ENCODE results near the gene TMEM139. TPM values are rescaled to one million over a fixed set of nuclear protein-coding genes. Genes with fewer than 3 reads are reported as not detected.

The TMEM139 gene
- total and polyA plus RNA-seq, 4 donors: 8.4 to 31.8 (median 19.5) TPM

DNA sequence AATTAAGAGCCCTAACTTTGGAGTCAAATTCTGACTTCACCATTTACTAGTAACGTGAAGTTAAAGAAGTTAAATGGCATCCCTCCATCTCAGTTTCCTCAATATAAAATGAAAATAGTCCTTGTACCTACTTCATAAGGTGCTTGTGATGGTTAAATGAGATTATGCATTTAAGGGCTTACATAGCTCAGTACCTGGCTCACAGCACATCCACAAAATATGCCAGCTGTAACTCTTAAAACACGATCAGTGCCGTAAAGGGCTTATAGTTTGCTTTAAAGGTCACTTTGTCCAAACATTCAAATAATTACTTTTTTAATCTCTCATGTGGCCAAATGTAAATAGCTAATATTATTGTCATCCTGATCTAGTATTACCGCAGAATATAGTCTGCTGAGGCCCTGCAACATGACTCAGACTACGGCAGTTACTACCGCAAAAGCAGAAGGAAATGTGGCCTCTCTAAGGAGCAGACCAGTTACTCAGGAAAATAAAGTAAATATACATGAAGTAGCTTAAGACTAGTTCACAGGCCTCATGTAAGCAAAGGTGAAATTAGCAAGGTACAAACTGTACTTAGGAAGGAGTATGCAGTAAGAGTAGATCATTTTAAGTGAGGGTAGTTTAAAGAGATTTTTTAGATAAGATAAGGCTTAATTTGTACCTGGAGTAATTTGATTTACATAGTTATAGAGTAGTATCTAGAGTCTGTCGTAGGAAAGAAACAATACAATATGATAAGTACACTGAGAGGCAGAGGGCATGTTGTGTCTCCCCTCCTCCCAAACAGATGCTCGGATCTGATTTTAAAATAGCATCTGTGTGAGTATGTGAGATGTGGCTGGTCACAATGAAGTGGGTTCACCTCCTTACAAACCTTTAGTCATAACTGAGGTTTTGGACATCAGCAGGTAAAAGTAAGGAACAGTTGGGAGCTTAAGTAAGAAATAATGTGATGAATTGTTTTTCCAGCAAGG is 16.5 kb downstream of the TMEM139 start:
- ATAC-seq (ENCODE audit: insufficient read depth, low FRiP score): peak; percentile 81
- WGBS, 2 donors: 26 to 48% methylated on average over 8 of the region's 8 CpGs
- H3K4me3 ChIP-seq: no peak overlapping the region
- peak in 2 of 3 donors; percentile 33 to 52 for DNase-seq
- peaks cover 39 to 72% (median 55%) of the 10 kb centered on the region in 4 donors for H3K36me3 ChIP-seq (ENCODE audit: control insufficient read depth in 4 of 4, insufficient read depth in 4 of 4, low read length in 4 of 4)
- peak overlapping the region in 1 of 2 donors; percentile 71 for H3K27ac ChIP-seq (ENCODE audit: low read depth in 1 of 2, low read length in 1 of 2)
- no peaks in the 10 kb centered on the region for H3K27me3 ChIP-seq (ENCODE audit: control insufficient read depth in 3 of 3, insufficient read depth in 3 of 3, low read length in 2 of 3)
- H3K9me3 ChIP-seq (ENCODE audit: control insufficient read depth in 4 of 4, insufficient read depth in 3 of 4, low read length in 3 of 4): no peaks in the 10 kb centered on the region
- no peak overlapping the region for H3K9ac ChIP-seq (ENCODE audit: insufficient read depth in 1 of 2, low read length in 2 of 2)
- TF ChIP-seq CTCF (IDR thresholded peaks at IDR 0.05; ENCODE audit: control extremely low read depth, extremely low read depth): no peak
- H3K4me1 ChIP-seq (ENCODE audit: control insufficient read depth in 5 of 5, insufficient read depth in 5 of 5, low read length in 5 of 5): peaks cover 0 to 4% (median 3%) of the 10 kb centered on the region in 5 donors

GRCh38 chr7:143303733-143304132 is 19.0 kb downstream of the TMEM139 start:
- no peak for TF ChIP-seq CTCF (IDR thresholded peaks at IDR 0.05; ENCODE audit: control extremely low read depth, extremely low read depth)
- DNase-seq (no peak), ATAC-seq (ENCODE audit: insufficient read depth, low FRiP score) (no peak)
- H3K4me3 ChIP-seq: no peak overlapping the region
- H3K9ac ChIP-seq (ENCODE audit: insufficient read depth in 1 of 2, low read length in 2 of 2): no peak overlapping the region
- H3K27me3 ChIP-seq (ENCODE audit: control insufficient read depth in 3 of 3, insufficient read depth in 3 of 3, low read length in 2 of 3): no peaks in the 10 kb centered on the region
- H3K36me3 ChIP-seq (ENCODE audit: control insufficient read depth in 4 of 4, insufficient read depth in 4 of 4, low read length in 4 of 4): peaks cover 39 to 78% (median 52%) of the 10 kb centered on the region in 4 donors
- no peak overlapping the region for H3K27ac ChIP-seq (ENCODE audit: low read depth in 1 of 2, low read length in 1 of 2)
- H3K4me1 ChIP-seq (ENCODE audit: control insufficient read depth in 5 of 5, insufficient read depth in 5 of 5, low read length in 5 of 5): peaks cover 0 to 4% (median 0%) of the 10 kb centered on the region in 5 donors
- 95 to 98% methylated on average over 10 of the region's 10 CpGs for WGBS, 2 donors
- no peaks in the 10 kb centered on the region for H3K9me3 ChIP-seq (ENCODE audit: control insufficient read depth in 4 of 4, insufficient read depth in 3 of 4, low read length in 3 of 4)

- Histone ChIP-seq H3K9ac (ENCODE audit: insufficient read depth in 1 of 2, low read length in 2 of 2) (no peak overlapping the region), H3K27ac (ENCODE audit: low read depth in 1 of 2, low read length in 1 of 2) (no peak overlapping the region), H3K9me3 (ENCODE audit: control insufficient read depth in 4 of 4, insufficient read depth in 3 of 4, low read length in 3 of 4) (no peaks in the 10 kb centered on the region), H3K36me3 (ENCODE audit: control insufficient read depth in 4 of 4, insufficient read depth in 4 of 4, low read length in 4 of 4) (peaks cover 36 to 66% (median 47%) of the 10 kb centered on the region in 4 donors), H3K4me1 (ENCODE audit: control insufficient read depth in 5 of 5, insufficient read depth in 5 of 5, low read length in 5 of 5) (peaks cover 0 to 4% (median 0%) of the 10 kb centered on the region in 5 donors), H3K27me3 (ENCODE audit: control insufficient read depth in 3 of 3, insufficient read depth in 3 of 3, low read length in 2 of 3) (no peaks in the 10 kb centered on the region), H3K4me3 (no peak overlapping the region)
- 86 to 90% methylated on average over 6 of the region's 6 CpGs for WGBS, 2 donors
- no peak for DNase-seq
- ATAC-seq (ENCODE audit: insufficient read depth, low FRiP score): no peak
- TF ChIP-seq CTCF (IDR thresholded peaks at IDR 0.05; ENCODE audit: control extremely low read depth, extremely low read depth): no peak
These were observed 20.2 kb downstream of the TMEM139 start for GRCh38 chr7:143304938-143305337.
